ENCODE measurements around the gene RTL10.

The RTL10 gene

DNA sequence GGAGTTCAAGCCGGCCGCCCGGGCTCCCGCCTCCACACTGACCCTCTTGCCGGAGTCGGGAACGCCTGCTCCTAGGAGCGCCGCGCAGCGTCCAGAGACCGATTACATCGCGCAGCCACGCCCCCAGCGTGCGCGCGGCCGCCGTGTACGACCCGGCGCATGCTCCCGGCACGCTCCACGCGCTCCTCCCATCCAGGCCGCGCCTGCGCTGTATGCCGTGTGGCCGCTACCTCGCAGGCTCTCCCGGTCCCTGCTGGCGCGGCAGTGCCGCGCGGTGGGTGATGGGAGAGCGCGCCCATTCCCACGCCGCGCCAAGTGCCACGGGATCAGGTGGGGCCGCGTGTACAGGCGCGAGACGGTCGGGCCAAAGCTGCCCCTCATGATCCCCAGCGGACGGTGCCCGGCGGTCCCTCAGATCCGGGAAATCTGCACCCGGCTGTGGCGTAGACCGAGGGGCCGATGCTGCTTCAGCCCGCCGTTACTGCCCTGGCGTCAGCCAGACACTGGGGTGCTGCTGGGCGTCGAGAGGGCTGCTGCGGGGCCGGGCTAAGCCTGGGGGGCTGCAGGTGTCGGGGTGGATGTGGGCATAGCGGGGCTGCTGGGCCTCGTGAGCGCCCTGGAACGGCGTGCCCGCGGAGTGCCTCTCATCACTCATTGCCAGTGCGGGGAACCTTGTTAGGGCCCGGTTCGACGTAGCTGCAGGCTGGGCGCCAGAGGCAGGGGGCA, at the start of gene RTL10, which contains the start of gene GNB1L (continued):
- TF ChIP-seq TSHZ1 (tag by site-specific recombination; IDR thresholded peaks at IDR 0.05; ENCODE audit: borderline replicate concordance) (no peak), ZNF555 (tag by site-specific recombination; conservative IDR thresholded peaks at IDR 0.05) (no peak), ZNF585B (tag by site-specific recombination; IDR thresholded peaks at IDR 0.05) (no peak), GLI4 (tag by site-specific recombination; IDR thresholded peaks at IDR 0.05) (peak; percentile 62; the same call in 1 of the 2 replicates), ZNF624 (tag by site-specific recombination; IDR thresholded peaks at IDR 0.05) (no peak), ZBTB8A (tag by site-specific recombination; IDR thresholded peaks at IDR 0.05) (peak; percentile 98), SALL2 (tag by site-specific recombination; IDR thresholded peaks at IDR 0.05; ENCODE audit: borderline replicate concordance) (no peak), ZNF529 (tag by site-specific recombination; IDR thresholded peaks at IDR 0.05; ENCODE audit: insufficient replicate concordance) (no peak), ZNF280D (tag by site-specific recombination; IDR thresholded peaks at IDR 0.05) (no peak), ZNF138 (tag by site-specific recombination; IDR thresholded peaks at IDR 0.05; ENCODE audit: borderline replicate concordance) (no peak), BCL11B (tag by site-specific recombination; IDR thresholded peaks at IDR 0.05; ENCODE audit: low read depth) (no peak), ZNF626 (tag by site-specific recombination; IDR thresholded peaks at IDR 0.05) (no peak), ZNF561 (tag by site-specific recombination; IDR thresholded peaks at IDR 0.05; ENCODE audit: borderline replicate concordance) (no peak; the same call in 1 of the 2 replicates), ZNF248 (tag by site-specific recombination; IDR thresholded peaks at IDR 0.05) (no peak), ZNF521 (tag by site-specific recombination; IDR thresholded peaks at IDR 0.05) (no peak), ZNF174 (tag by site-specific recombination; IDR thresholded peaks at IDR 0.05) (no peak), ZBTB7A (tag by site-specific recombination; IDR thresholded peaks at IDR 0.05; ENCODE audit: low read depth) (peak; percentile 50; the same call in 1 of the 2 replicates), ZNF544 (tag by site-specific recombination; IDR thresholded peaks at IDR 0.05) (no peak), PRDM4 (tag by site-specific recombination; IDR thresholded peaks at IDR 0.05) (peak; percentile 45; the same call in 1 of the 2 replicates), ZNF571 (tag by site-specific recombination; IDR thresholded peaks at IDR 0.05) (no peak), PRDM6 (tag by site-specific recombination; IDR thresholded peaks at IDR 0.05) (no peak), ZNF837 (tag by site-specific recombination; IDR thresholded peaks at IDR 0.05) (peak; percentile 99), ZFP69B (tag by site-specific recombination; IDR thresholded peaks at IDR 0.05) (peak; percentile 81), ZNF777 (tag by site-specific recombination; IDR thresholded peaks at IDR 0.05; ENCODE audit: borderline replicate concordance) (peak; percentile 77; the same call in 1 of the 2 replicates), WT1 (tag by site-specific recombination; IDR thresholded peaks at IDR 0.05) (no peak; the same call in 1 of the 2 replicates), ZNF416 (tag by site-specific recombination; IDR thresholded peaks at IDR 0.05) (no peak), ZNF184 (tag by site-specific recombination; IDR thresholded peaks at IDR 0.05) (no peak)
- TF ChIP-seq, protein P1, sequence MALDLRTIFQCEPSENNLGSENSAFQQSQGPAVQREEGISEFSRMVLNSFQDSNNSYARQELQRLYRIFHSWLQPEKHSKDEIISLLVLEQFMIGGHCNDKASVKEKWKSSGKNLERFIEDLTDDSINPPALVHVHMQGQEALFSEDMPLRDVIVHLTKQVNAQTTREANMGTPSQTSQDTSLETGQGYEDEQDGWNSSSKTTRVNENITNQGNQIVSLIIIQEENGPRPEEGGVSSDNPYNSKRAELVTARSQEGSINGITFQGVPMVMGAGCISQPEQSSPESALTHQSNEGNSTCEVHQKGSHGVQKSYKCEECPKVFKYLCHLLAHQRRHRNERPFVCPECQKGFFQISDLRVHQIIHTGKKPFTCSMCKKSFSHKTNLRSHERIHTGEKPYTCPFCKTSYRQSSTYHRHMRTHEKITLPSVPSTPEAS (tag by site-specific recombination; IDR thresholded peaks at IDR 0.05), result no peak
